ENCODE measurements around the gene HNRNPA1. TPM values are rescaled to one million over a fixed set of nuclear protein-coding genes. Genes with fewer than 3 reads are reported as not detected.

Gene HNRNPA1
- total RNA-seq, 2 experiments from 2014 or later: 1,361 to 1,363 TPM

- no peak for DNase-seq
- ChIA-PET CTCF (interaction anchor here (0.6 to 6.7 kb wide), 18 partner anchors 9 to 91 kb away, joined by 3 to 72 read pairs (median 6); partner anchors contain the start of genes CBX5, COPZ1 and HNRNPA1), POLR2A (interaction anchor here (0.7 to 7.5 kb wide), 8 partner anchors 7 to 80 kb away, joined by 3 to 60 read pairs (median 4); partner anchors contain the start of genes CBX5 and HNRNPA1)
- H3K9me3 Mint-ChIP-seq: no peaks in the 10 kb centered on the region
- H3K36me3 Mint-ChIP-seq (ENCODE audit: low read depth): peaks cover 8% of the 10 kb centered on the region
- no peak overlapping the region for H3K4me3 Mint-ChIP-seq
- H3K4me1 Mint-ChIP-seq: peaks cover 9% of the 10 kb centered on the region
- H3K27ac Mint-ChIP-seq: no peak overlapping the region
- H3K27me3 Mint-ChIP-seq: peaks cover 6% of the 10 kb centered on the region
Observed at GRCh38 chr12:54292083-54292930, 11.8 kb downstream of the HNRNPA1 start.

GRCh38 chr12:54292931-54293241 lies 12.4 kb downstream of the HNRNPA1 start:
- Mint-ChIP-seq H3K9me3 (no peaks in the 10 kb centered on the region), H3K27ac (no peak overlapping the region), H3K4me3 (no peak overlapping the region), H3K27me3 (peaks cover 9% of the 10 kb centered on the region), H3K4me1 (peaks cover 11% of the 10 kb centered on the region), H3K36me3 (ENCODE audit: low read depth) (peaks cover 5% of the 10 kb centered on the region)
- ChIA-PET POLR2A (interaction anchor here (0.9 to 7.5 kb wide), 6 partner anchors 9 to 80 kb away, joined by 4 to 60 read pairs (median 4); partner anchors contain the start of genes CBX5 and HNRNPA1), CTCF (interaction anchor here (0.6 to 6.7 kb wide), 14 partner anchors 9 to 201 kb away, joined by 3 to 72 read pairs (median 9); partner anchors contain the start of genes CBX5, COPZ1 and HNRNPA1)
- DNase-seq: no peak

GRCh38 chr12:54294152-54294952 lies 13.8 kb downstream of the HNRNPA1 start:
- H3K4me1 Mint-ChIP-seq: peaks cover 12% of the 10 kb centered on the region
- H3K9me3 Mint-ChIP-seq: no peaks in the 10 kb centered on the region
- CTCF ChIA-PET: interaction anchor here (0.7 to 6.7 kb wide), 16 partner anchors 8 to 330 kb away, joined by 3 to 72 read pairs (median 6); partner anchors contain the start of genes CBX5, COPZ1 and HNRNPA1
- H3K27ac Mint-ChIP-seq: no peak overlapping the region
- H3K36me3 Mint-ChIP-seq (ENCODE audit: low read depth): no peaks in the 10 kb centered on the region
- H3K27me3 Mint-ChIP-seq: peaks cover 18% of the 10 kb centered on the region
- DNase-seq: peak; percentile 75
- POLR2A ChIA-PET: interaction anchor here (1.2 to 7.5 kb wide), 6 partner anchors 8 to 65 kb away, joined by 3 to 60 read pairs (median 12); partner anchors contain the start of genes CBX5, COPZ1 and HNRNPA1
- H3K4me3 Mint-ChIP-seq: no peak overlapping the region

GRCh38 chr12:54294953-54295566 lies 14.5 kb downstream of the HNRNPA1 start:
- no peak for DNase-seq
- no peaks in the 10 kb centered on the region for H3K9me3 Mint-ChIP-seq
- H3K4me3 Mint-ChIP-seq: no peak overlapping the region
- ChIA-PET POLR2A (interaction anchor here (1.2 to 7.5 kb wide), 5 partner anchors 9 to 64 kb away, joined by 3 to 60 read pairs (median 16); partner anchors contain the start of genes CBX5, COPZ1 and HNRNPA1), CTCF (interaction anchor here (0.7 to 6.7 kb wide), 10 partner anchors 13 to 85 kb away, joined by 3 to 72 read pairs (median 25); partner anchors contain the start of genes CBX5, COPZ1 and HNRNPA1)
- H3K27ac Mint-ChIP-seq: no peak overlapping the region
- H3K36me3 Mint-ChIP-seq (ENCODE audit: low read depth): no peaks in the 10 kb centered on the region
- peaks cover 25% of the 10 kb centered on the region for H3K27me3 Mint-ChIP-seq
- peaks cover 12% of the 10 kb centered on the region for H3K4me1 Mint-ChIP-seq

- ChIA-PET POLR2A (interaction anchor here (1.7 to 6.0 kb wide), 3 partner anchors 10 to 17 kb away, joined by 9 to 24 read pairs (median 16); partner anchors contain the start of gene CBX5), CTCF (interaction anchor here (0.6 to 6.7 kb wide), 14 partner anchors 11 to 195 kb away, joined by 3 to 72 read pairs (median 5); partner anchors contain the start of gene COPZ1)
- no peak overlapping the region for H3K27ac Mint-ChIP-seq
- peaks cover 40% of the 10 kb centered on the region for H3K27me3 Mint-ChIP-seq
- H3K4me3 Mint-ChIP-seq: no peak overlapping the region
- H3K4me1 Mint-ChIP-seq: peaks cover 20% of the 10 kb centered on the region
- H3K9me3 Mint-ChIP-seq: no peaks in the 10 kb centered on the region
- no peak for DNase-seq
- H3K36me3 Mint-ChIP-seq (ENCODE audit: low read depth): no peaks in the 10 kb centered on the region
Observed at GRCh38 chr12:54296393-54297099, 16.0 kb downstream of the HNRNPA1 start.

GRCh38 chr12:54298904-54299303 lies 18.4 kb downstream of the HNRNPA1 start:
- ChIA-PET CTCF (interaction anchor here (0.7 to 2.4 kb wide), 7 partner anchors 26 to 84 kb away, joined by 3 to 13 read pairs (median 6); partner anchors contain the start of gene COPZ1), POLR2A (interaction anchor here (0.8 to 3.0 kb wide), 4 partner anchors 12 to 60 kb away, joined by 3 to 12 read pairs (median 9); partner anchors contain the start of genes CBX5 and HNRNPA1)
- no peak overlapping the region for H3K27ac Mint-ChIP-seq
- H3K36me3 Mint-ChIP-seq (ENCODE audit: low read depth): no peaks in the 10 kb centered on the region
- no peak for DNase-seq
- H3K4me1 Mint-ChIP-seq: peaks cover 26% of the 10 kb centered on the region
- no peak overlapping the region for H3K4me3 Mint-ChIP-seq
- H3K27me3 Mint-ChIP-seq: peaks cover 58% of the 10 kb centered on the region
- H3K9me3 Mint-ChIP-seq: no peaks in the 10 kb centered on the region

GRCh38 chr12:54299515-54300224 lies 19.1 kb downstream of the HNRNPA1 start:
- H3K4me1 Mint-ChIP-seq: peaks cover 33% of the 10 kb centered on the region
- peaks cover 66% of the 10 kb centered on the region for H3K27me3 Mint-ChIP-seq
- H3K36me3 Mint-ChIP-seq (ENCODE audit: low read depth): no peaks in the 10 kb centered on the region
- H3K27ac Mint-ChIP-seq: no peak overlapping the region
- DNase-seq: no peak
- no peak overlapping the region for H3K4me3 Mint-ChIP-seq
- CTCF ChIA-PET: interaction anchor here (1.1 to 2.1 kb wide), 9 partner anchors 11 to 84 kb away, joined by 3 to 13 read pairs (median 3); partner anchors contain the start of gene COPZ1
- POLR2A ChIA-PET: interaction anchor here (0.9 to 3.0 kb wide), 5 partner anchors 8 to 59 kb away, joined by 3 to 12 read pairs (median 7); no protein-coding TSS in a partner anchor
- no peaks in the 10 kb centered on the region for H3K9me3 Mint-ChIP-seq

GRCh38 chr12:54300225-54300731 lies 19.8 kb downstream of the HNRNPA1 start:
- Mint-ChIP-seq H3K27ac (no peak overlapping the region), H3K4me1 (peaks cover 36% of the 10 kb centered on the region), H3K4me3 (no peak overlapping the region), H3K9me3 (no peaks in the 10 kb centered on the region), H3K27me3 (peaks cover 67% of the 10 kb centered on the region), H3K36me3 (ENCODE audit: low read depth) (no peaks in the 10 kb centered on the region)
- no peak for DNase-seq
- CTCF ChIA-PET: interaction anchor here (1.3 to 2.5 kb wide), 7 partner anchors 12 to 85 kb away, joined by 3 to 16 read pairs (median 6); partner anchors contain the start of gene COPZ1
- POLR2A ChIA-PET: interaction anchor here (0.9 to 3.0 kb wide), 7 partner anchors 9 to 58 kb away, joined by 3 to 12 read pairs (median 4); partner anchors contain the start of gene HNRNPA1

GRCh38 chr12:54300732-54301427 lies 20.4 kb downstream of the HNRNPA1 start, which contains the start of gene NFE2:
NFE2 (minus strand) TSS chr12:54301015; CDS start chr12:54295248, 5,767 bp downstream.
- POLR2A ChIA-PET: interaction anchor here (0.6 to 3.0 kb wide), 7 partner anchors 8 to 58 kb away, joined by 3 to 12 read pairs (median 4); partner anchors contain the start of gene HNRNPA1
- peaks cover 67% of the 10 kb centered on the region for H3K27me3 Mint-ChIP-seq

More at GRCh38 chr12:54300732-54301427, 20.4 kb downstream of the HNRNPA1 start, which contains the start of gene NFE2:
- peak; percentile 30 for DNase-seq
- H3K36me3 Mint-ChIP-seq (ENCODE audit: low read depth): no peaks in the 10 kb centered on the region
- CTCF ChIA-PET: interaction anchor here (0.6 to 2.5 kb wide), 10 partner anchors 12 to 606 kb away, joined by 3 to 16 read pairs (median 3); partner anchors contain the start of gene COPZ1
- H3K4me3 Mint-ChIP-seq: no peak within 1 kb of the TSS
- H3K4me1 Mint-ChIP-seq: peaks cover 36% of the 10 kb centered on the region
- H3K9me3 Mint-ChIP-seq: no peaks in the 10 kb centered on the region
- H3K27ac Mint-ChIP-seq: no peak within 1 kb of the TSS

Data from activated CD4-positive, alpha-beta memory T cell treated with anti-CD3 and anti-CD28 coated beads, Interleukin-2, amount 10 ng/mL, durations not matched to agents 7 days and 5 days (primary cell).